GM18505 (cell line): ENCODE measurements around the gene TCF3.

Experiments
- ATAC-seq: cut with Tn5 transposase; IDR thresholded peaks from one replicate; pipeline ENCODE4 v1.9.1; 2021; ENCODE audit not compliant: unreplicated experiment
- POLR2A ChIP-seq: IDR thresholded peaks from 4 replicates; pipeline ENCODE4 v1.6.1; 2011; ENCODE audit warnings: borderline replicate concordance; ENCODE audit not compliant: insufficient read depth, insufficient read length; ENCODE audit errors: extremely low read depth

Gene TCF3

DNA sequence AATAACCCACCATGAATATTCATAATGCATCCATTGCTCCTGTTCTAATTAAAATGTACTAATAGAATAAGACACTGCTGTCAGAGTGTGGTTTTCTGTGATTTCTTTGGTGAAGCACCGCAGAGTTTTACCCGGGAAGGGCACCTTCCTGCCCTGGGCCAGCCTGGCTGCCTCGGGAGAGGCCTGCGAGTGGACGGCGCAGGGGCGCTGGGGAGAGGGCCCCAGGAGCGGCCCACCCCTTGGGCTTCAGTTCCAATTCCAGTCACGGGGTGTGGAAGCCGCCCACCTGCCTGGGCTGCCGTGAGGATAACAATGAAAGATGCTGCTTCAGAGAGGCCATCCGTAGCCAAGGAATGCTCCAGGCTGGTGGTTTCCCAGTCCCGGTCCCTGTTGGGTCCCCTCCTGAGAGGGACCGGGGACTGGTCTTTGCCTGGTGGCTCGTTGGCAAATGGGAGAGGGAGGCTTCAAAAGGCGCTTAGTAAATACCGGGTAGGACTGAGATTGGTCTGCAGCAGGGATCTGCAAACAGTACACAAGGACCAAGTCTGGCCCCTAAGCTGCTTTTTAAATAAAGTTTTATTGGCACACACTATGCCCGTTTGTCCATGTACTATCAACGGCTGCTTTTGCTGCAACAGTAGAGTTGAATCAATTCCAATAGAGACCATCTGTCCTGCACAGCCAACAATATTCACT is 18.0 kb downstream of the TCF3 start:
- peak; percentile 2 for TF ChIP-seq POLR2A
- ATAC-seq: no peak

DNA sequence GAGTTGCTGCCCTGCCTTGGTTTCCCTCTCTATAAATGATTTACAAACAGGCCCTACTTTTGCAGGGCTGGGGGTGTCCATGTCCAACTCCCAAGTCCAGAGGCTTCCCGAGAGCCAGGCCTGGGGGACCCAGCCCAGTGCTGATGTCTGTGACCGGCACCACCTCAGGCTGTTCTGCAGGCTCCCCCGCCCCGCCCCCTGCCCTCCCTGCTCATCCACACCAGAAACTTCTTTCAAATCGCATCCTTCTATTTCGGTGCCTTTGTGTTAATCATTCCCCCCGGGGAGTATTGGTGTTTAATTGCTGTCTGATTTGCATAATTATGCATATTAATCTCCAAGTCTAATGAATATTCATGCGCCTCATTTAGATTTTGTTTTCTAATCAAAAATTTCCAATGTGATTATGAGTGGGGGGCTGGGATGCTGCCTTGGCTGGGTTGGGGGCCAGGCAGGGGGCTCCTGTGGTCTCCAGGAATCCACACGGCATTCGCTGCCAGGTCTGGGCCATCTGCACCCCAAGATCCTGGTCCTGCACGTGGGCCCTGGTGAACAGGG is 19.1 kb downstream of the TCF3 start:
- TF ChIP-seq POLR2A: no peak
- no peak for ATAC-seq

DNA sequence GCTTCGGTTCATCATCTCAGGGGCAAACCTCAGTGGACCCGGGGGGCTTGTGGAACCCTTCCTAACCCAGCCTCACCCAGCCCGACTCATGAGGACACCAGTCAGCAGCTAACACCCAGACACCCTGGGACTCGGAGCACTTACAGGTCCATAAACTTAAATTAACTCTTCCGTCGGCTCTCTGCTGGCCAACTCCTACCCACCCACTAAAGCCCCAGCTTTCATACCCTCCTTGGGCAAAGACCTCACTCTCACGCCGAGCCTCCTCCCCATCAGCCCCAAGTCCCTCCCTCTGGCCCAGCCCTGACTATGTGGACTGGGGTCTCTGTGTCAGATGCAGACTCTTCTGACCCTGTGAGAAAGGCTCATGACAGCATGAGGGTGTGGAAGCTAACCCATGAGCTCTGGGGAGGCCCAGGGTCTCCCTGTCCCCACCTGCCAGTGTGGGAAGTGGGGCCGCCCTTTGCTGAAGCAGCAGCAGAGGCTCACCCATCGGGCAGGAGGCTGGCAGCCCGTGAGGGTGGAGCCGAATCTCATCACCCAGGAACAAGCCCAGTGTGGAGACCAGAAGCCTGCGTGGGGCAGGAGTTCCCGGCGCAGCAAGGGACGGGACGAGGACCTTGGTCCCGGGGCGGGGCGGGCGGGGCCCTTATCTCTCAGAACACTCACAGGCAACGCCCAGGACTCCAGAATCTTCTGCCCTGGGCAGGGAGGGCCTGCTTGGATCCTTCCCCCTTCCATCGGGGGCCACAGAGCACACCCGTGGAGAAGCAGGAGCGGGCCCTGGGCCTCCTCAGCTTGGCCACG is 19.8 kb downstream of the TCF3 start:
- no peak for ATAC-seq

DNA sequence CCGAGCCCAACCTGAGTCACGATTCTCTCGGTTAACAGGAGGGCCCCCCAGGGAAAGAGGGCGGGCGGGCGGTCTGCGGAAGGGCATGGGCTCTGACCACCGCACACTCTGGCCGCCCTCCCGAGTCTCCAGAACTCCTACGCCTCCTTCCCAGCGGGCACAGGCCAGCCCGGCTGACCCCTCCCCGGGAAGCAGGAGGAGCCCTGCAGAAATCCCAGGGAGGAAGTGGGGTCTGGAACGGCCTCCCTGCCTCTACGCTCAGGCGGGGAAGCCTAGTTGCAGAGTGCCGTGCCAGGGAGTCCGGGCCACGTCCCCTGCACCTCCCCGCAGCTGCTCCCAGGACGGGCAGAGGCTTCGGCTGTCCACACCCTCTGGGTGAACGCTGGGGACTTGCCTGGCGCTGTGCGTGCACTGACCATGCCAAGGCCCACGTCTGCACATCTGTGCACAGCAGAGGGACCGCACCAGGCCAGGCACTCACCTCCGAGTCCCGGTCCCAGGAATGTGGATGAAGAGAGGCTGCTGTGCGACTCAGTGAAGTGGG is 20.8 kb downstream of the TCF3 start:
- no peak for TF ChIP-seq POLR2A
- ATAC-seq: no peak

More for the DNA sequence above, 19.8 kb downstream of the TCF3 start:
- TF ChIP-seq POLR2A: no peak

DNA sequence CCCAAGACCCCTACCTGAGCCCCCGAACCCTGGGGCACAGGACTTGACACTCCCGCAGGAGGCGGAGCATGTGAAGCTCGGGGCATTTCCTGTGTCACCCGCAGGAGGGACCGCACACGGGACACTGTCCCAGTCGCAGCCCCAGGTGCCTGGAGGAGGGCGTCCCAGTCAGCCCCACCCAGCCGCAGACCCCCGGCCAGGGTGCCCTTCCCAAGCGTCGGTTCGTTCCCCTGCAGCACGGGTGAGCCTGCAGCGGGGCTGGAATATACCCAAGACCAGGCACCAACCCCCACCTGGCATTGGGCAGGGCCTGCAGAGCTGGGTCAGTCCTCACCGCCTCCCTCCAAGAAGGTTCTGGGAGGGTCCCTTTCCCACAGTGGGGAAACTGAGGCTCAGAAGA is 21.6 kb downstream of the TCF3 start:
- no peak for ATAC-seq
- TF ChIP-seq POLR2A: no peak

DNA sequence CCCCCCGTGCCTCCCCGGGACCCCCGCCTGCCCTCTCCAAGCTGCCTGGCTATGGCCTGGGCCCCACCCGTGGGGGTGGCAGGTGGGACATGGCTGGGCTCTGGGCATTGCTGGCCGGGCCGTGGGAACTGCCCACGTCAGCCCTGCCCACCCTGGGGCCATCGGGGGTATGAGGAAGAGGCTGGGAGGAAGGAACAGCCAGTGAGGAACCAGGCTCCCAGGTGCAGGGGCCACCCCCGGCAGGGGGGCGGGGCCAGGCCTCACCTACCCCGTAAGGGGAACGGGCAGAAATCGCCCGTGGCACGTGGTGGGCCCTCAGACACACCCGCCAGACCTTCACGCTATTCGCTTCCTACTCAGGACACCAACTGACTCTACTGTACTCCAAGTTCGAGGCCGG is 22.4 kb downstream of the TCF3 start:
- no peak for TF ChIP-seq POLR2A
- ATAC-seq: no peak

DNA sequence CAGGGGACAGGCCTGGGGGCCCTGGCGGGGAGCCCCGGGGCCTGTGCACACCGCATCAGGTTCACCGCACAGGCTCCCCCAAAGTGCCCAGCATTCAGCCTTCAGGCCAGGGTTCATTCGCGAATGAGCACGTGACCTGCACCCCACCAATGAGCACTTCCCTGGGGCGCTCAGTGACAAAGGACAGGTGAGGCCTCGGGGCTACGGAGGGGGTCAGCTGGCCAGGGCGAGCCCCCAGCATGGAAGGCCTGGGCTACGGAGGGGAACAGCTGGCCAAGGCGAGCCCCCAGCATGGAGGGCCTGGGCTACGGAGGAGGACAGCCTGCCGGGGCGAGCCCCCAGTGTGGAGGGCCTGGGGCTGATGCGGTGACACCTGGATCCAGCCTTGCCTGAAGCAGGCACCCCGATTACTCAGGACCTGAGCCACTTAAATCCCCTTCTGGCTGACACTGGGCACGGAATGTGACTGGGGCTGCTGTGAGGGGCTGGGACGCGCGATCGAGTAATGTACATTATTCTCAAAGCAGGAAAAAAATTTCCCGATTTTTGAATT is 23.1 kb downstream of the TCF3 start:
- no peak for ATAC-seq
- TF ChIP-seq POLR2A: no peak

DNA sequence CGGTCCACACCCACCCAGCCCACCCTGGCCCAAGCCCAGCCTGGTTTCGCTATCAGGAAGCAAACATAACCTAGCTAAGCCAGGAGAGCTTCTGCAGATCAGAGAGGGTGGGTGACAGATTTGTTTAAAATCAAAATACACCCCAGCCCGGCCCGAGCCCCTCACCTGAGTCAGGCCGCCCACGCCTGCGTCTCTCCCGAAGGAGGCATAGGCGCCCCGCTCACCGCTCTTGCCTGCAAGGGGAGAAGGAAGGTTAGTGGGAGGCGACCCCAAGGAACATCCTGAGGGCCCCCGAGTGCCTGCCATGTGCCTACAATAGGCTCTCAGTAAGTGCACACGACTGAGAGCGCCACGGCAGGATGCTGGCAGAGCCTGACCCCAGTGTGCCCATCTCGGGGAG is 25.2 kb downstream of the TCF3 start:
- no peak for TF ChIP-seq POLR2A
- ATAC-seq: no peak

DNA sequence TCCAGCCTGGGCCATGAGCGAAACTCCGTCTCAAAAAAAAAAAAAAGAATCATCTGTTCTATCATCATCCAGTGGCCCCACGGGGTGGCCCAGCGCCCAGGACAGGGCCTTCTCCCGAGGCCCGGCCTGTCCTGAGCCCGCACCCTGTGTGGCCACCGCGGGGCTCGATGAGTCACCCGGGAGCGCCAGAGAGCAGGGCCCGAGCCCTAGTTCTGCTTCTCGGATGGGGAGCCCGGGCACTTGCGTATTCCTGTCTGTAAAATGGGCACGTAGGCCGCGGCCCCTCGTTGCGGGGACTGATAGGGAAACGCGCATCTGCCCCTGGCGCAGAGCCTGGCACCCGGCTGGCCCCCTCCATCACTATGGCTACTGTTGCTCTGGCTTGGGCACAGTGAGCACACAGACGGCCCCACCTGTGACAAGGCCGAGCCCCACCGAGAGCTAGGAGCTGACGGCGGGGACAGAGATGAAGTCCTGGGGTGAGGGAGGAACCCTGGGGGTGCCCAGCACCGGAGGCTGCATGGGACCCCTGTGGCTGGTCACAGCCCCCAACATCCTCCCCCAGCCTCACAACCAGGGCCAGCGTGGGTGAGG is 25.9 kb downstream of the TCF3 start:
- no peak for ATAC-seq
- no peak for TF ChIP-seq POLR2A

DNA sequence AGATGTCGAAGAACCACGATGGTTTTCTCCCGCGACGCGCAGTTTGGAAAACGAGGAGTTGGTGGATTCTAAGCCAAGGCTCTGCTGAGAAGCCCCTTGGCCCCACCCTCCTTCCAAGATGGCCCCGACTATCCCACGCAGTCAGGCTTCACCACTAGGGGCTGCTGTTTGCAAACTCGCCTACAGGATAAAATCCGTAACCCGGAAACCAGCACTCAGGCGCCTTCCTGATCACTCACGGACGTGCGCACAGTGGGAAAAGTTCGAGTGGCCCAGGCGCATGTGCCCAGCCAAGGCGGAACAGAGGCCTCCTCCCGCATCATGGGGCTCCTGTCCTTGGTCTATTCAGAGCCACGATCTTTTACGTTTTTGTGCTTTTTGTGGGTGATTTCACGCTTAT is 28.0 kb downstream of the TCF3 start:
- TF ChIP-seq POLR2A: no peak
- ATAC-seq: no peak

DNA sequence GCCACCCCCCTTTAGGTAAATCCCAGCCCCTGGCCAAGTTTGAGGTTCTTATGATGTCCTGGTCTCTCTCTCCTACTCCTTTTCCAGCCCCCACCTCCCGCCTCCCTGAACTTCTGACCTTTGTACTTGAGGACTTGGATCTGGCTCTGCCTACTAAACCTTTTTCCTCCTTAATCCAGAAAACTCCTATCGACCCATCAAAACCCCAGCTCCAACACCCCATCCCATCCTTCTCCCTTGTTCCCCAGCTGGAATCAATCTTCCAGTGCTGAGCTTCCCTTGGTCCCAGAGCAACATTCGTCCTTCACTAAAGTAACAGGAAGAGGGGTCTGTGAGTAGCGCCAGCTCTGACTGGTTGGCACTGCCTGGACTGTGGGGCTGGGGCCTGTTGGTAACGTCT is 29.9 kb downstream of the TCF3 start:
- TF ChIP-seq POLR2A: no peak
- ATAC-seq: no peak

DNA sequence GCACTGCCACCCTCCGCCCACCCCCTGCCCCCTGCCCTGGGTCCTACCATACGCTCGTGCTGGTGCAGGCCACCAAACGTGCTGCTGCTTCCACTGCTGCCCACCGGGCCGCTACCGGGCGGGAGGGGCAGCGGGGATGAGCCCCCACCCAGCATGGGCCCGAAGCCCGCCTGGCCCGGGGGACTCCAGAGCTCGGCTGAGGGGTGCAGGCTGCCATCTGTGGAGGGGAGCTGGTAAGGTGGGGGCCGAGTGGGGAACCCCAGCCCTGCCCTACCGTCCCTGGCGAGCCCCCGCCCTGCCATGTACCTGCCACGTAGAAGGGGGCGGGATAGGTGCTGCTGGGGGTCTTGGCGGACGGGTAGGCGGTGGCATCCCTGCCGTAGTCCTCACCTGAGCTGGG is 30.4 kb downstream of the TCF3 start:
- TF ChIP-seq POLR2A: peak; percentile 18

DNA sequence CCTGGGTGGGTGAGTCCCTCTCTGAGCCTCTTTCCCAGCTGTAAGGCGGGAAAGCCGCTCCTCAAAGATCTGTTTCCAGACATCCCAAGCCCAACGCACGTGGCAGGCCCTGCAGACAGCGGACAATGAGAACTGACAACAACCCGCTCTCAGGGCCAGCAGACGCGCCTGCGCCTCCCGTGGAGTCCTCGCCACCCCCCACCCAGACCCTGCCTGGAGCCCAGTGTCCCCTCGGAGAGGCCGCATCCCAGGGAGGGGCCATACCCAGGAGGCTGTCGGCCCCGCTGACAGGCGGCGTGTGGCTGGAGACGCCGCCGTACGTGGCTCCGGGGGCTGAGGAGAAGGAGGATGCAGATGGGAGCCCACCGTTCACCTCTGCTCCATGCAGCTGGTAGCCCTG is 30.8 kb downstream of the TCF3 start:
- ATAC-seq: no peak
- no peak for TF ChIP-seq POLR2A

More for the DNA sequence above, 30.4 kb downstream of the TCF3 start:
- no peak for ATAC-seq

DNA sequence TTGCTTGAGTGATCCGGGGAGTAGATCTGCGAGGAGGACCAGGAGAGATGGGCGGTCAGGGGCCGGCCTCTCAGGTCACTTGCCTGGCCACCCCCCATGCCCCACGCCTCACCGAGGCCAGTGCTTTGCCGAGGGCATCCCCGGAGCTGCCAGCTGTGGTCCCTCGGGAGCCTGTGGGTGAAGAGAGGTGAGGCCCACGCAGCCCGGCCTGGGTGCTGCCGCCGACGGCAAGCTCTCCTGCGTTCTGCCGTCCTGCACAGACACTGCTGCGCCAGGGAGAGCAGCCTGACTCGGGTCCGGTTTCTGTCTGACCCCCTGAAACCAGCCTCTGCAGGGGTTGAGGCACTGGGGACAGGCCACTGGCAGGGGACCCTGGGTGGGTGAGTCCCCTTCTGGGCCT is 31.4 kb downstream of the TCF3 start:
- ATAC-seq: no peak
- TF ChIP-seq POLR2A: no peak

DNA sequence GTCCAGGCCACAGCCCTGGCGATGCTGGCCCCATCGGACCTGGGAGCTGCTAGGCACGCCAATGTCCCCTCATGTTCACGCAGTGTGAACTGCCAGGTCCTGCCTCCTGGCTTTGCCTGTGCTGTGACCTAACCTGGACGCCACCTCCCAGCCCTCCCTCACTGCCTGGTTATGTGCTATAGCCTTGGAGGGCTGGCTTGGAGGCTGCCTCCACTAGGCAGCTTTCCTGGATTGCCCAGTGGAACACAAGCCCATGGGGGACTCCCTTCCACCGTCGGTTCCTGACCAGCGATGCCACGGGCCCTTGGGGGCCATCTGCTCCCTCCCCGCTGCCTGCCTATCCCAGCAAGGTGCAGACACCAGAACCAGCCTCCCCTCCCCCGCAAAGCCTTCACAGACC is 31.9 kb downstream of the TCF3 start:
- ATAC-seq: no peak
- peak; percentile 21 for TF ChIP-seq POLR2A
